ENCODE measurements around the gene SFMBT2. TPM values are rescaled to one million over a fixed set of nuclear protein-coding genes. Genes with fewer than 3 reads are reported as not detected.

Gene SFMBT2
- total RNA-seq, 1 experiment from 2014 or later, result 0.02 TPM

DNA sequence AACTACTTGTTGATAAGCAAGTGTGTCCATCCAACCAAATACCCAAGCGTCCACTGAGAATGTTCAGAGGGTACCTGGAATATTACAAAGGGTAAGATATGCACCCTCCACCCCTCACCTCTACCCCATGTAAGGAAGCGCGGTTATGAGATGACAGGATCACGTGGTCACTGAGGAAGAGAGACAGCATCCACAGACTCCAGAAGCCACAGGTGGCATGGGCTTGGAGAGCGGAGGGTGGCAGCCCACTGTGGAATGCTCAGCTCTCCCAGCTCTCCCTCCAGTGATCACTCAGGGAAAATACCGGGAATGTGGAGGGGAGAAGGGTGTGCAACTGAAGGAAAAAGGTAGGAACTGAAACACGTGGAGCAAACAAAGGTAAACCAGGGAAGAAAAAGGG, 25.7 kb downstream of the SFMBT2 start:
- DNase-seq (ENCODE audit: low read depth, low spot score) (no peak), ATAC-seq (no peak)
- H3K4me1 ChIP-seq (ENCODE audit: control insufficient read depth in 1 of 2, insufficient read depth in 2 of 2, low read length in 2 of 2), result no peaks in the 10 kb centered on the region
- intact Hi-C loops (cut with micrococcal nuclease), result no loop called here
- H3K9ac ChIP-seq (ENCODE audit: low read length), result no peak overlapping the region
- H3K79me2 ChIP-seq (ENCODE audit: insufficient read depth, low read length), result no peaks in the 10 kb centered on the region
- H3K4me3 ChIP-seq (replicated peaks in 1 of 2; ENCODE audit: low read depth in 1 of 2, low read length in 2 of 2), result no peak overlapping the region
- CTCF ChIA-PET, result no interaction called here
- no peak for TF ChIP-seq CBX3 (IDR thresholded peaks at IDR 0.05; ENCODE audit: low read depth)
- TF ChIP-seq EZH2 (IDR thresholded peaks at IDR 0.05), result no peak
- no peak for TF ChIP-seq ATF3 (IDR thresholded peaks at IDR 0.05)
- TF ChIP-seq YY1 (IDR thresholded peaks at IDR 0.05; ENCODE audit: extremely low read depth, insufficient replicate concordance, low read depth, low read length), result no peak
- no peak for TF ChIP-seq SRF (IDR thresholded peaks at IDR 0.05; ENCODE audit: low read depth)
- H2AFZ ChIP-seq (ENCODE audit: low read depth, low read length, poor library complexity, severe bottlenecking), result no peak overlapping the region
- no peak overlapping the region for H3K27ac ChIP-seq (ENCODE audit: low read depth, low read length)
- RAD21 ChIA-PET (ENCODE audit: low non-redundant PET in 1 of 2, low total read pairs in 2 of 2, uncharacterized antibody in 2 of 2, unreplicated experiment in 2 of 2), result no interaction called here
- H3K9me3 ChIP-seq (ENCODE audit: control insufficient read depth in 1 of 2, insufficient read depth in 1 of 2, low read depth in 1 of 2, low read length in 2 of 2), result no peaks in the 10 kb centered on the region
- no peaks in the 10 kb centered on the region for H3K36me3 ChIP-seq (ENCODE audit: control insufficient read depth in 1 of 2, insufficient read depth in 2 of 2, low read length in 2 of 2)
- BruUV-seq (replicated peaks), result no TSS peak
- no peak overlapping the region for H3K4me2 ChIP-seq (ENCODE audit: low read length)
- peaks cover 8% of the 10 kb centered on the region for H3K27me3 ChIP-seq (ENCODE audit: insufficient read depth, low read length)
- H3K9me2 ChIP-seq (ENCODE audit: insufficient read depth), result no peaks in the 10 kb centered on the region
- POLR2A ChIA-PET, result no interaction called here
- no peaks in the 10 kb centered on the region for H4K20me1 ChIP-seq (ENCODE audit: insufficient read depth)

GRCh38 chr10:7383442-7383841, 27.4 kb downstream of the SFMBT2 start:
- H3K4me3 ChIP-seq (replicated peaks in 1 of 2; ENCODE audit: low read depth in 1 of 2, low read length in 2 of 2), result no peak overlapping the region
- no peaks in the 10 kb centered on the region for H3K4me1 ChIP-seq (ENCODE audit: control insufficient read depth in 1 of 2, insufficient read depth in 2 of 2, low read length in 2 of 2)
- no TSS peak for BruUV-seq (replicated peaks)
- ChIA-PET POLR2A (no interaction called here), CTCF (no interaction called here), RAD21 (ENCODE audit: low non-redundant PET in 1 of 2, low total read pairs in 2 of 2, uncharacterized antibody in 2 of 2, unreplicated experiment in 2 of 2) (no interaction called here)
- H3K27ac ChIP-seq (ENCODE audit: low read depth, low read length), result no peak overlapping the region
- H3K79me2 ChIP-seq (ENCODE audit: insufficient read depth, low read length), result no peaks in the 10 kb centered on the region
- DNase-seq (ENCODE audit: low read depth, low spot score) (no peak), ATAC-seq (no peak)
- no peaks in the 10 kb centered on the region for H3K36me3 ChIP-seq (ENCODE audit: control insufficient read depth in 1 of 2, insufficient read depth in 2 of 2, low read length in 2 of 2)
- intact Hi-C loops (cut with micrococcal nuclease), result no loop called here
- no peaks in the 10 kb centered on the region for H3K9me2 ChIP-seq (ENCODE audit: insufficient read depth)
- H3K9ac ChIP-seq (ENCODE audit: low read length), result no peak overlapping the region
- H3K9me3 ChIP-seq (ENCODE audit: control insufficient read depth in 1 of 2, insufficient read depth in 1 of 2, low read depth in 1 of 2, low read length in 2 of 2), result no peaks in the 10 kb centered on the region
- H3K4me2 ChIP-seq (ENCODE audit: low read length), result no peak overlapping the region
- H2AFZ ChIP-seq (ENCODE audit: low read depth, low read length, poor library complexity, severe bottlenecking), result no peak overlapping the region
- 0 out of 2 replicates have a peak, but pooled peaks cover 5% of the 10 kb centered on the region for H3K27me3 ChIP-seq (ENCODE audit: insufficient read depth, low read length)
- H4K20me1 ChIP-seq (ENCODE audit: insufficient read depth), result no peaks in the 10 kb centered on the region
- TF ChIP-seq SP1 (IDR thresholded peaks at IDR 0.05; ENCODE audit: low read depth), result no peak
- TF ChIP-seq, protein P1, sequence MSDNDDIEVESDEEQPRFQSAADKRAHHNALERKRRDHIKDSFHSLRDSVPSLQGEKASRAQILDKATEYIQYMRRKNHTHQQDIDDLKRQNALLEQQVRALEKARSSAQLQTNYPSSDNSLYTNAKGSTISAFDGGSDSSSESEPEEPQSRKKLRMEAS (IDR thresholded peaks at IDR 0.05), result no peak
- TF ChIP-seq REST (IDR thresholded peaks at IDR 0.05; ENCODE audit: low read depth), result no peak
- no peak for TF ChIP-seq TCF7L2 (IDR thresholded peaks at IDR 0.05; ENCODE audit: borderline replicate concordance, extremely low read depth, insufficient read depth, insufficient read length)
- TF ChIP-seq CEBPB (IDR thresholded peaks at IDR 0.05; ENCODE audit: low read depth), result no peak
- no peak for TF ChIP-seq YY1 (IDR thresholded peaks at IDR 0.05; ENCODE audit: extremely low read depth, insufficient replicate concordance, low read depth, low read length)
- no peak for TF ChIP-seq CTCF (IDR thresholded peaks at IDR 0.05 in 2 of 3, conservative IDR thresholded peaks at IDR 0.05 in 1 of 3; ENCODE audit: borderline replicate concordance in 1 of 3, insufficient read depth in 1 of 3, low read depth in 2 of 3, low read length in 2 of 3)
- TF ChIP-seq CBX3 (IDR thresholded peaks at IDR 0.05; ENCODE audit: low read depth), result no peak
- TF ChIP-seq ATF3 (IDR thresholded peaks at IDR 0.05), result no peak
- TF ChIP-seq EGR1 (IDR thresholded peaks at IDR 0.05; ENCODE audit: low read depth), result no peak
- no peak for TF ChIP-seq ELF1 (IDR thresholded peaks at IDR 0.05; ENCODE audit: borderline replicate concordance, low read depth)
- TF ChIP-seq ZNF274 (IDR thresholded peaks at IDR 0.05; ENCODE audit: low read depth, low read length), result no peak
- TF ChIP-seq ZFX (IDR thresholded peaks at IDR 0.05), result no peak
- TF ChIP-seq EZH2 (IDR thresholded peaks at IDR 0.05), result no peak

Data from HCT116 (cell line).